Activated CD4-positive, alpha-beta memory T cell treated with anti-CD3 and anti-CD28 coated beads, Interleukin-2, amount 10 ng/mL, durations not matched to agents 7 days and 5 days (primary cell): ENCODE results near the gene ZBTB7A. TPM values are rescaled to one million over a fixed set of nuclear protein-coding genes. Genes with fewer than 3 reads are reported as not detected.
"Not testable (repeated sequence)": the region's sequence is repeated elsewhere in the genome, so short reads cannot be mapped to it uniquely, and the experiment has no call there.

Experiments
- CTCF ChIA-PET: fragments of 350-600 bp; sonication (Branson Sonifier 250); formaldehyde crosslinking; loops from one replicate; lab custom pipeline; 2021; ENCODE audit warnings: antibody characterized with exemption, inconsistent platforms; lab: Charles Lee
- POLR2A ChIA-PET: fragments of 350-600 bp; sonication (Branson Sonifier 250); formaldehyde crosslinking; loops from one replicate; lab custom pipeline; 2021; ENCODE audit warnings: antibody characterized with exemption; lab: Charles Lee
- DNase-seq: peaks from one replicate; pipeline ENCODE4 v3.0.0-alpha.2; 2020
- H3K27ac Mint-ChIP-seq: one replicate; pipeline ENCODE4 v1.8.0; 2021; ENCODE audit warnings: mild to moderate bottlenecking, mixed read lengths
- H3K27me3 Mint-ChIP-seq: one replicate; pipeline ENCODE4 v1.8.0; 2021; ENCODE audit warnings: mixed read lengths
- H3K36me3 Mint-ChIP-seq: one replicate; pipeline ENCODE4 v1.8.0; 2021; ENCODE audit warnings: low read depth, mixed read lengths
- H3K4me1 Mint-ChIP-seq: one replicate; pipeline ENCODE4 v1.8.0; 2021; ENCODE audit warnings: mixed read lengths
- H3K4me3 Mint-ChIP-seq: one replicate; pipeline ENCODE4 v1.8.0; 2021; ENCODE audit warnings: mild to moderate bottlenecking, mixed read lengths
- H3K9me3 Mint-ChIP-seq: one replicate; pipeline ENCODE4 v1.8.0; 2021; ENCODE audit warnings: mixed read lengths
- total RNA-seq, 2 experiments: library from RNA; stranded (reverse); gene quantifications; one replicate each; pipeline ENCODE4 v1.2.3, GENCODE V29; 2021

The ZBTB7A gene
- total RNA-seq, 2 experiments from 2014 or later = 53.1 to 53.5 TPM

DNA sequence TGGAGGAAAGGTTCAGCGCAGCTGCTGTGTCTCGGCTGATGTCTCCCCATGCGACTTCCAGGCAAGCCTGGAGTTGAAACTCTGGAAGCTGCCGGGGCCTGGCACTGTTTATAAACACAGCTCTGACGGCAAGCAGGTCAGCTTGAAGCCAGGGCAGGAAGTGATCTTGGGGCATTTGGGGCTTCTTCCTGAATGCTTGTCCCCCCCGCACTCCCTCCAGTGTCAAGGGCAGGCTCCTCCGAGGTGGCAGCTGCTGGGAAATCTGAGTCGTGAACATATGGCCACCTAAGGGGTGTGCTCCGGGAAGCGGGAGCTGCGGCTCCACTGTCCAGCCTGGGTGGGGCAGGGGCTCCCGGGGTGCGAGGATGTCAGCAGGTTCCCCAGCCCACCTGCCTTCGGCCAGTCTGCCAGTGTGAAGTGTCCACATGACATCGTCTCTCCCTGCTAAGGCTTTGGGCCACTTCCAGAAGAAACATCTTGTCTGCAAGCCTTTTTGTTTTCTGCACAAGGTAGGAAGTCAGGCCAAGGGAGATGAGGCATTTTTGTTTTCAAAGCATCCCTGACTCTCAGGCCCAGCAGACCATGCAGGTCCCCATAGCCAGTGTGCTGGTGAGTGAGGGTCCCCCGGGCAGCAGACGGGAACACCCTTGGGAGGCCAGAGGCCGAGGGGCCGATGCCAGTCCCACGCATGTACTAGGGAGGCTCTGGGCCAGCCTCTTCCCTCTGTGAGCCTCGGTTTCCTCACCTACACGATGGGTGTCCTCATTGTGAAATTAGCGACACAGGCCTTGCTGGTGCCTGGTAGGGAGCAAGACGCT, 56.5 kb downstream of the ZBTB7A start:
- ChIA-PET CTCF (interaction anchor here (1.7 kb wide), 1 partner anchor 25 kb away, joined by 8 read pairs; the partner anchor contains the start of gene EEF2), POLR2A (interaction anchor here (1.4 kb wide), 1 partner anchor 25 kb away, joined by 4 read pairs; the partner anchor contains the start of gene EEF2)
- Mint-ChIP-seq H3K4me3 (no peak overlapping the region), H3K27ac (no peak overlapping the region), H3K27me3 (no peaks in the 10 kb centered on the region), H3K36me3 (peaks cover 9% of the 10 kb centered on the region), H3K9me3 (no peaks in the 10 kb centered on the region), H3K4me1 (peaks cover 32% of the 10 kb centered on the region)
- DNase-seq = no peak

- POLR2A ChIA-PET = interaction anchor here (0.6 to 2.8 kb wide), 10 partner anchors 15 to 463 kb away, joined by 3 to 40 read pairs (median 6); partner anchors contain the start of genes DAPK3, EEF2 and YJU2
- CTCF ChIA-PET = interaction anchor here (1.6 to 3.5 kb wide), 5 partner anchors 18 to 132 kb away, joined by 7 to 48 read pairs (median 10); partner anchors contain the start of gene EEF2
- Mint-ChIP-seq H3K9me3 (no peaks in the 10 kb centered on the region), H3K4me1 (peaks cover 32% of the 10 kb centered on the region), H3K4me3 (peak overlapping the region; percentile 85), H3K36me3 (peaks cover 6% of the 10 kb centered on the region), H3K27me3 (no peaks in the 10 kb centered on the region), H3K27ac (peak overlapping the region; percentile 41)
- DNase-seq = peak; percentile 30
Observed at GRCh38 chr19:4007836-4008539, 58.7 kb downstream of the ZBTB7A start.

GRCh38 chr19:4007021-4007835, 59.5 kb downstream of the ZBTB7A start, which contains the start of gene PIAS4:
Gene PIAS4, plus strand, starts transcription at chr19:4007736. Its CDS starts 25 bp downstream, at chr19:4007761.
- ChIA-PET POLR2A (interaction anchor here (0.6 to 2.8 kb wide), 13 partner anchors 14 to 464 kb away, joined by 3 to 40 read pairs (median 4); partner anchors contain the start of genes DAPK3, EEF2 and YJU2), CTCF (interaction anchor here (0.7 to 3.5 kb wide), 7 partner anchors 14 to 962 kb away, joined by 3 to 48 read pairs (median 7); partner anchors contain the start of genes EEF2 and KDM4B)
- H3K36me3 Mint-ChIP-seq = no peaks in the 10 kb centered on the region
- H3K27me3 Mint-ChIP-seq = no peaks in the 10 kb centered on the region
- H3K27ac Mint-ChIP-seq = peak within 1 kb of the TSS; percentile 71
- H3K4me3 Mint-ChIP-seq = peak within 1 kb of the TSS; percentile 85
- DNase-seq = peak; percentile 96
- H3K9me3 Mint-ChIP-seq = no peaks in the 10 kb centered on the region
- H3K4me1 Mint-ChIP-seq = peaks cover 29% of the 10 kb centered on the region

- H3K27me3 Mint-ChIP-seq, H3K9me3 Mint-ChIP-seq, H3K36me3 Mint-ChIP-seq, DNase-seq, H3K27ac Mint-ChIP-seq: not testable (repeated sequence)
- POLR2A ChIA-PET = interaction anchor here (0.7 to 1.7 kb wide), 2 partner anchors 15 to 20 kb away, joined by 3 to 4 read pairs; partner anchors contain the start of gene EEF2
- CTCF ChIA-PET = interaction anchor here (0.7 to 3.5 kb wide), 2 partner anchors 17 to 20 kb away, joined by 4 to 48 read pairs; partner anchors contain the start of gene EEF2
- peaks cover 26% of the 10 kb centered on the region for H3K4me1 Mint-ChIP-seq
- H3K4me3 Mint-ChIP-seq = peak overlapping the region; percentile 44
Observed at GRCh38 chr19:4005436-4005835, 61.3 kb downstream of the ZBTB7A start.

DNA sequence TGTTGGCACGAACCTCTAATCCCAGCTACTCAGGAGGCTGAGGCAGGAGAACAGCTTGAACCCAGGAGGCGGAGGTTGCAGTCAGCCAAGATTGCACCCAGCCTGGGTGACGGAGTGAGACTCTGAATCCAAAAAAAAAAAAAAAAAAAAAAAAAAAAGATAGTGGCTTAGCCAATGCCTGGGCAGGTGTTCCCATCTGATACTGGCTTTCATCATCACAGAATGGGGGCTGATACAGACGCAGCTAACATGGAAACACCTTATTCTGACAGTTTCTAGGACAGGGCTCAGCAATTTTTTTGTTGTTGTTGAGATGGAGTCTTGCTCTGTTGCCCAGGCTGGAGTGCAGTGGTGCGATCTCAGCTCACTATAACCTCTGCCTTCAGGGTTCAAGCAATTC, 65.9 kb downstream of the ZBTB7A start:
- not testable (repeated sequence) for H3K36me3 Mint-ChIP-seq, H3K27me3 Mint-ChIP-seq, DNase-seq, H3K27ac Mint-ChIP-seq, H3K9me3 Mint-ChIP-seq, H3K4me3 Mint-ChIP-seq, H3K4me1 Mint-ChIP-seq
- CTCF ChIA-PET = interaction anchor here (0.7 to 1.4 kb wide), 2 partner anchors 13 to 297 kb away, joined by 3 to 7 read pairs; no protein-coding TSS in a partner anchor
- POLR2A ChIA-PET = interaction anchor here (0.9 kb wide), 1 partner anchor 15 kb away, joined by 4 read pairs; the partner anchor contains the start of gene EEF2

DNA sequence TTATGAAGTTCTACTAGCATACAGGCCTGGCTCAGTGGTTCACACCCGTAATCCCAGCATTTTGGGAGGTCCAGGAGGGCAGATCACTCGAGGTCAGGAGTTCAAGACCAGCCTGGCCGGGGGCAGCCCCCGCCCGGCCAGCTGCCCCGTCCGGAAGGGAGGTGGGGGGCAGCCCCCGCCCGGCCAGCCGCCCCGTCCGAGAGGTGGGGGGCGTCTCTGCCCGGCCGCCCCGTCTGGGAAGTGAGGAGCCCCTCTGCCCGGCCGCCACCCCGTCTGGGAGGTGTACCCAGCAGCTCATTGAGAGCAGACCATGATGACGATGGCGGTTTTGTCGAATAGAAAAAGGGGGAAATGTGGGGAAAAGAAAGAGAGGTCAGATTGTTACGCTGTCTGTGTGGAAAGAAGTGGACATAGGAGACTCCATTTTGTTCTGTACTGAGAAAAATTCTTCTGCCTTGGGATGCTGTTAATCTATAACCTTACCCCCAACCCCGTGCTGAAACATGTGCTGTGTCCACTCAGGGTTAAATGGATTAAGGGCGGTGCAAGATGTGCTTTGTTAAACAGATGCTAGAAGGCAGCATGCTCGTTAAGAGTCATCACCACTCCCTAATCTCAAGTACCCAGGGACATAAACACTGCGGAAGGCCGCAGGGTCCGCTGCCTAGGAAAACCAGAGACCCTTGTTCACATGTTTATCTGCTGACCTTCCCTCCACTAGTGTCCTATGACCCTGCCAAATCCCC, 67.9 kb downstream of the ZBTB7A start:
- POLR2A ChIA-PET, H3K27me3 Mint-ChIP-seq, DNase-seq, H3K9me3 Mint-ChIP-seq, H3K27ac Mint-ChIP-seq, H3K4me1 Mint-ChIP-seq, H3K36me3 Mint-ChIP-seq, H3K4me3 Mint-ChIP-seq: not testable (repeated sequence)
- CTCF ChIA-PET = interaction anchor here (1.0 kb wide), 1 partner anchor 8 kb away, joined by 3 read pairs; no protein-coding TSS in a partner anchor

DNA sequence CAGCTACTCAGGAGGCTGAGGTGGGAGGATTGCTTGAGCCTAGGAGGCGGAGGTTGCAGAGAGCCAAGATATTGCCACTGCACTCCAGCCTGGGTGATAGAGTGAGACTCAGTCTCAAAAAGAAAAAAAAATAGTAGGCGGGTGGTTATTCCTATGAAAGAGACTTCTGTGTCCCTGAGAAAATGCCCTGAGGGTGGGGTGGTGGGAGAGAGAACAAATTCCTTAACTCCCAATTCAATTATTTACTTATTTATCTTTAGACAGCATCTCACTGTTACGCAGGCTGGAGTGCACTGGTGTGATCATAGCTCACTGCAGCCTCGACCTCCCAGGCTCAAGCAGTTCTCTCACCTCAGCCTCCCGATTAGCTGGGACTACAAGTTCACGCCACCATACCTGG, 71.1 kb downstream of the ZBTB7A start:
- Mint-ChIP-seq H3K9me3 (no peaks in the 10 kb centered on the region), H3K36me3 (no peaks in the 10 kb centered on the region), H3K4me1 (peaks cover 9% of the 10 kb centered on the region), H3K27ac (no peak overlapping the region), H3K27me3 (no peaks in the 10 kb centered on the region), H3K4me3 (no peak overlapping the region)
- CTCF ChIA-PET = no interaction called here
- DNase-seq = no peak
- POLR2A ChIA-PET = no interaction called here

Other genes with a start within 250 kb of the ZBTB7A start
- gene ZFR2, start 197.9 kb downstream of the ZBTB7A start, total RNA-seq = under 1 TPM; 0.28 to 0.35 TPM
- not detected for gene ATCAY, start 186.2 kb downstream of the ZBTB7A start, total RNA-seq
- not detected for gene NMRK2, start 133.8 kb downstream of the ZBTB7A start, total RNA-seq
- 10 to 100 TPM; 41.3 to 42.7 TPM for gene DAPK3, start 95.8 kb downstream of the ZBTB7A start, total RNA-seq
- gene EEF2, start 81.4 kb downstream of the ZBTB7A start, total RNA-seq = 1,000 to 10,000 TPM; 1,543 to 1,592 TPM
- 10 to 100 TPM; 28.6 to 33.2 TPM for gene PIAS4, start 59.2 kb downstream of the ZBTB7A start, total RNA-seq
- 100 to 1,000 TPM; 186 to 202 TPM for gene MAP2K2, start 57.2 kb upstream of the ZBTB7A start, total RNA-seq
- gene CREB3L3, start 86.7 kb upstream of the ZBTB7A start, total RNA-seq = under 1 TPM; 0.15 to 0.38 TPM
- gene SIRT6, start 115.7 kb upstream of the ZBTB7A start, total RNA-seq = 10 to 100 TPM; 37.0 to 37.7 TPM
- gene ANKRD24, start 115.8 kb upstream of the ZBTB7A start, total RNA-seq = 1 to 10 TPM; 1.3 TPM
- gene EBI3, start 162.6 kb upstream of the ZBTB7A start, total RNA-seq = 1 to 10 TPM; 4.0 TPM
- 10 to 100 TPM; 21.7 to 25.3 TPM for gene YJU2, start 180.2 kb upstream of the ZBTB7A start, total RNA-seq
- not detected for gene SHD, start 212.4 kb upstream of the ZBTB7A start, total RNA-seq
- 1 to 10 TPM; 2.6 to 4.0 TPM for gene TMIGD2, start 235.5 kb upstream of the ZBTB7A start, total RNA-seq
- gene FSD1, start 237.7 kb upstream of the ZBTB7A start, total RNA-seq = 1 to 10 TPM; 3.2 to 3.4 TPM